GM19239 (cell line): Measurements from ENCODE around the gene SLC50A1.

Experiments
- DNase-seq: peaks from one replicate; pipeline ENCODE4 v3.0.0; 2011; ENCODE audit warnings: low spot score; ENCODE audit not compliant: insufficient read length
- FAIRE-seq: peaks from 2 replicates; lab custom pipeline; 2011; peaks lifted over from hg19 to GRCh38; lab: Jason Lieb, UNC

SLC50A1 gene

GRCh38 chr1:155135415-155136028, at the start of gene SLC50A1:
SLC50A1 (plus strand) TSS chr1:155135852; CDS start chr1:155135912, 60 bp downstream.
- peak; percentile 90 for DNase-seq
- FAIRE-seq = peak; percentile 95

GRCh38 chr1:155086128-155086741, 49.4 kb upstream of the SLC50A1 start:
- FAIRE-seq (peak; percentile 82), DNase-seq (no peak)

- FAIRE-seq (no peak), DNase-seq (no peak)
Observed at GRCh38 chr1:155086856-155087535, 48.7 kb upstream of the SLC50A1 start.

- FAIRE-seq (peak; percentile 8), DNase-seq (no peak)
Observed at GRCh38 chr1:155091071-155092051, 44.3 kb upstream of the SLC50A1 start.

GRCh38 chr1:155092131-155092530, 43.5 kb upstream of the SLC50A1 start:
- no peak for FAIRE-seq
- DNase-seq = no peak

GRCh38 chr1:155092641-155093040, 43.0 kb upstream of the SLC50A1 start:
- FAIRE-seq (no peak), DNase-seq (no peak)

- no peak for DNase-seq
- peak; percentile 11 for FAIRE-seq
Observed at GRCh38 chr1:155093911-155094621, 41.6 kb upstream of the SLC50A1 start.

- no peak for DNase-seq
- FAIRE-seq = no peak
Observed at GRCh38 chr1:155094622-155094948, 41.1 kb upstream of the SLC50A1 start.

GRCh38 chr1:155099331-155099730, 36.3 kb upstream of the SLC50A1 start:
- DNase-seq (no peak), FAIRE-seq (no peak)

- no peak for FAIRE-seq
- DNase-seq = no peak
Observed at GRCh38 chr1:155103325-155103724, 32.3 kb upstream of the SLC50A1 start.

- DNase-seq = no peak
- FAIRE-seq = no peak
Observed at GRCh38 chr1:155104605-155105534, 30.8 kb upstream of the SLC50A1 start.

GRCh38 chr1:155105604-155106011, 30.0 kb upstream of the SLC50A1 start:
- FAIRE-seq (no peak), DNase-seq (no peak)

GRCh38 chr1:155106862-155107261, 28.8 kb upstream of the SLC50A1 start:
- no peak for DNase-seq
- no peak for FAIRE-seq

- FAIRE-seq (no peak), DNase-seq (no peak)
Observed at GRCh38 chr1:155107309-155108264, 28.1 kb upstream of the SLC50A1 start.

GRCh38 chr1:155108296-155108695, 27.4 kb upstream of the SLC50A1 start:
- DNase-seq = no peak
- FAIRE-seq = no peak

GRCh38 chr1:155110381-155110780, 25.3 kb upstream of the SLC50A1 start:
- DNase-seq = no peak
- no peak for FAIRE-seq

GRCh38 chr1:155110826-155111225, 24.8 kb upstream of the SLC50A1 start:
- FAIRE-seq (no peak), DNase-seq (no peak)
